Kidney epithelial cell (primary cell): ENCODE results near the gene STX11. TPM values are rescaled to one million over a fixed set of nuclear protein-coding genes. Genes with fewer than 3 reads are reported as not detected.

Experiments used
- DNase-seq: peaks from one replicate; pipeline ENCODE4 v3.0.0-alpha.2; 2010; ENCODE audit warnings: low read depth
- H3K27me3 ChIP-seq: 2 replicates; pipeline ENCODE4 v1.6.0; 2011; ENCODE audit warnings: low read length; ENCODE audit not compliant: control insufficient read depth, insufficient read depth
- H3K36me3 ChIP-seq: 2 replicates; pipeline ENCODE4 v1.5.1; 2011; ENCODE audit warnings: low read length; ENCODE audit not compliant: control insufficient read depth, insufficient read depth
- H3K4me3 ChIP-seq: 2 replicates; pipeline ENCODE4 v1.5.1; 2011; ENCODE audit warnings: low read depth, mild to moderate bottlenecking, control low read depth, low read length
- total RNA-seq: library from RNA; depleted of rRNA; stranded (reverse); fragments of >200 nt; gene quantifications from 2 replicates; pipeline ENCODE4 v1.2.3, GENCODE V29; 2015
- TF ChIP-seq, protein P1 (sequence below): IDR thresholded peaks from 2 replicates; pipeline ENCODE4 v1.5.1; 2011; ENCODE audit warnings: mild to moderate bottlenecking, moderate library complexity, low read length, control low read depth, inconsistent platforms; ENCODE audit not compliant: insufficient read depth, poor library complexity, severe bottlenecking

The STX11 gene
- total RNA-seq, 1 donor from 2014 or later: 4.1 TPM

DNA sequence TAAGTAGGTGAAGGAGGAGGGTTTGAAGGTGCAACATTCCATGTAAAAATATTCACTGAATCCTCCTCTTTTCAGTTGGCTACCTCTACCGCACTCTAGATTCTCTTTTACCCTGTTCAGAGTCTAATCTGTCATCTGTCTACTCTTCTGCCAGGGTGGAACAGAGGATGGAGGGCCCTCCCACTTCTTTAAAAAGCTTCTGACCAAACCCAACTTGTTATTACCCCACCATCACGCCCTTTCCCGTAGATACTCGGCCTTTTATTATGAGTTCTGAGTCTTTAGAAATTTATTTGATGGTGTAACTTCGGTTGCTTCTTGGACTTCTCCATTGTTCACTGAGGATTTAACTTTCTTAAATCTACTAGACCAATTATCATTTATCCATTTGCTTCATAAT lies 11.7 kb downstream of the STX11 start:
- TF ChIP-seq, protein P1, sequence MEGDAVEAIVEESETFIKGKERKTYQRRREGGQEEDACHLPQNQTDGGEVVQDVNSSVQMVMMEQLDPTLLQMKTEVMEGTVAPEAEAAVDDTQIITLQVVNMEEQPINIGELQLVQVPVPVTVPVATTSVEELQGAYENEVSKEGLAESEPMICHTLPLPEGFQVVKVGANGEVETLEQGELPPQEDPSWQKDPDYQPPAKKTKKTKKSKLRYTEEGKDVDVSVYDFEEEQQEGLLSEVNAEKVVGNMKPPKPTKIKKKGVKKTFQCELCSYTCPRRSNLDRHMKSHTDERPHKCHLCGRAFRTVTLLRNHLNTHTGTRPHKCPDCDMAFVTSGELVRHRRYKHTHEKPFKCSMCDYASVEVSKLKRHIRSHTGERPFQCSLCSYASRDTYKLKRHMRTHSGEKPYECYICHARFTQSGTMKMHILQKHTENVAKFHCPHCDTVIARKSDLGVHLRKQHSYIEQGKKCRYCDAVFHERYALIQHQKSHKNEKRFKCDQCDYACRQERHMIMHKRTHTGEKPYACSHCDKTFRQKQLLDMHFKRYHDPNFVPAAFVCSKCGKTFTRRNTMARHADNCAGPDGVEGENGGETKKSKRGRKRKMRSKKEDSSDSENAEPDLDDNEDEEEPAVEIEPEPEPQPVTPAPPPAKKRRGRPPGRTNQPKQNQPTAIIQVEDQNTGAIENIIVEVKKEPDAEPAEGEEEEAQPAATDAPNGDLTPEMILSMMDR: no peak
- Histone ChIP-seq H3K4me3 (no peak overlapping the region), H3K36me3 (no peaks in the 10 kb centered on the region), H3K27me3 (no peaks in the 10 kb centered on the region)
- DNase-seq: no peak

DNA sequence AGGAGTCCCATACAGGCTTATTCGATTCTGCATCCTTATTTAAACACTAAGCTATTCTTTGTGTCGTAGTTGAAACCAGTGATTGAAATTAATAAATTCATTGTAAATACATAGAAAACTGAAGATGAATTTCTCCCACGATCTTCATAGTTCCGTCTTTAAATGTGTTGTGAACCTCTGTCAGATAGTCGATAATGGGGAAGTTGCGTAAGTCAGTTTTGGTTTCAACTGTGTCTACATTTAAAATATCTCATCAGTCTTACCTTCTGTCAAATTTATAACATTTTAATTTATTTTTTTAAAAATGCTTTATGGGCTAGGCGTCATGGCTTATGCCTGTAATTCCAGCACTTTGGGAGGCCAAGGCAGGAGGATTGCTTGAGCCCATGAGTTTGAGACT lies 12.7 kb downstream of the STX11 start:
- Histone ChIP-seq H3K4me3 (no peak overlapping the region), H3K27me3 (no peaks in the 10 kb centered on the region), H3K36me3 (no peaks in the 10 kb centered on the region)
- no peak for DNase-seq
- TF ChIP-seq, protein P1: no peak

DNA sequence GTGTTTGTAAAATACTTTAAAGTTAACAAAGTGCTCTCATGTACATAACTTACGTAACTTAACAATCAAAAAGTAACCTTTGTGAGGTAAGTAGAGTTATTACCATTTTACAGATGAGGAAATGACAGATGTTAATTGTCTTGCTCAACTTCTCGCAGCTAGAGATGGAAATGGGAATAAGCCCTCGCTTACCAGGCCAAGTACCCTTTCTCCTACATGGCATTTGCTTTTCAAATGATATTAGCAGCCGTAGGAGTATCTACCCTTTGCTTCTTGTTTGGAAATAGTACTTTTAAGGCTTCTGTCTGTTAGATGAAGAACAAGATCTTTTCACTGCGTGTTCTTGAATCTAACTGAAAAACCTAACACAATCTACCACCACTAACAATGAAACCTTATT lies 15.5 kb downstream of the STX11 start:
- Histone ChIP-seq H3K27me3 (no peaks in the 10 kb centered on the region), H3K4me3 (no peak overlapping the region), H3K36me3 (no peaks in the 10 kb centered on the region)
- TF ChIP-seq, protein P1: no peak
- DNase-seq: no peak

DNA sequence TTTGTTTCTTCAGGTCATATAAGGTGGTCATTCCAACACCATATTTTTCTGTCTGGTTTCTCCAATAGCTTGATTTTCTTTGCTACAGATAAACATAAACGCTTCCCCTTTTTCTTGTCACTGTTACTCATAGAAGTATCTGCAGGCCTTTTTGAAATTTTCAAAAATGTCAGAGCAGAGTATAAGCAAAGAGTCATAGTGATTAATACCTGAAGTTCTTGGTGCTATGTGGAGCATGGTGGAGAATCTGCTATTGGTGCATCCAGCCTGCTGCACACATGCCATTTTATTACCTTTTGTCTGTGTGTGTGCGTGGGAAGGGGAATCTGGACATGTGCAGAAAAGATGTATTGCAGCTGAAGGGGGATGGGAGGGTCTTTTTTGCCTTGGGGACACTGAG lies 19.7 kb downstream of the STX11 start:
- no peaks in the 10 kb centered on the region for H3K27me3 ChIP-seq
- H3K36me3 ChIP-seq: no peaks in the 10 kb centered on the region
- no peak overlapping the region for H3K4me3 ChIP-seq
- TF ChIP-seq, protein P1: no peak
- DNase-seq: no peak

DNA sequence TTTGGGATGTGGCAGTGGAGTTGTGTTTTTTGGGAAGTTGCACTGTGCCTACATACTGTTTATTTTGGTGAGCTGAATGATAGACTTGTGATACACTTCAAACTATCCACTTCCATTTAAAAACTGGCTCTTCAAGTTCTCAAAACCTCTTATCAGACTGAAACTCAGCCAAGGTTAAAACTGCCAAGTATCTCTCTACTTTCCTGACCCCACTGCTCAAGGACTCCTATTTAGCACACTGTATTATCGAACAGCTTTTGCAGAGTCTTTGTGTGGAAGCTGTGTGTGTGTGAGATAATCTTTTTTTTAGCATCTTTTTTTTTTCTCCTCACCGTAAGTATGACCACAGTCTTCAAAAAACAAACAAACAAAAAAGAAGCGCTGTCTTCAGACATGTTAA lies 21.1 kb downstream of the STX11 start:
- H3K36me3 ChIP-seq: no peaks in the 10 kb centered on the region
- H3K27me3 ChIP-seq: no peaks in the 10 kb centered on the region
- TF ChIP-seq, protein P1: no peak
- no peak for DNase-seq
- no peak overlapping the region for H3K4me3 ChIP-seq

DNA sequence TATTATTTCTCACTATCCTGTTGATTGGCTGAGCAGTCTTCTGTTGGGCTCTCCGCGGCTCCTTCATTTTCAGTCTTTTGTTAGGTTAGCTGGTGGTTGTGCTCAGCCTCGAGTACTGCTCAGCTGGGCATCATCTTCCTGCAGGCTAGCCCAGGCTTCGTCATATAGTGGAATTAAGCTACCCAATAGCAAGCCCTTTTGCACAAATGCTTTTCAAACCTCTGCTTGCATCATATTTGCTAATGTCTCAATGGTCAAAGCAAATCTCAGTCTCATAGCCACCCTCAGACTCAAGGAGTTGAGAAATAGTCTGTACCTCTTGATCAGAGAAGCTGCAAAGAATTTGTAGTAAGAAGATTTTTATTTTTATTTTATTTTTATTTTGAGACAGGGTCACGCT lies 23.7 kb downstream of the STX11 start:
- TF ChIP-seq, protein P1: no peak
- no peak overlapping the region for H3K4me3 ChIP-seq

More for the DNA sequence above, 23.7 kb downstream of the STX11 start:
- H3K27me3 ChIP-seq: no peaks in the 10 kb centered on the region
- H3K36me3 ChIP-seq: no peaks in the 10 kb centered on the region
- DNase-seq: no peak
